ENCODE data around the gene SLC15A3. TPM values are rescaled to one million over a fixed set of nuclear protein-coding genes. Genes with fewer than 3 reads are reported as not detected.

Gene SLC15A3
- total RNA-seq, 1 experiment from 2014 or later = 8.7 TPM

DNA sequence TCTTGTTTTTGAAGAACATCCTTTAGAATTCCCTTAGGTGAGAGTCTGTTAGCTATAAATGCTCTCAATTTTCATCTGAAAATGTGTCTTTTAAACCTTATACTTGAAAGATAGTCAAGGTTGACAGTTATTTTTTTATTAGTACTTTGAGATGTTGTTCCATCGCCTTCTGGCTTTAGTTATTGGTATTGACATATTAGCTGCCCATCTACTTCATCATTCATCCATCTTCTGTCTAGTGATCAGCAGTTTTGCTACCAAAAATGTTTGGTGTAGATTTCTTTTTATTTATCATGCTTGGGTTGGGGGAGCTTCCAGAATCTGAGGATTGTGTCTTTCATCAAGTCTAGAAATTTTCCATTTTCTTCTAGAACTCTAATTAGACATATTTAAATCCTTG lies 16.2 kb upstream of the SLC15A3 start:
- in situ Hi-C loops (cut with HindIII; ENCODE audit: low pct_unique_long_range_greater_than_20kb, low sequenced_read_pairs) = no loop called here
- Histone ChIP-seq H3K27ac (ENCODE audit: low read length) (no peak overlapping the region), H3K4me1 (ENCODE audit: control insufficient read depth, insufficient read depth, low read length) (no peaks in the 10 kb centered on the region), H3K27me3 (ENCODE audit: control insufficient read depth, insufficient read depth, low read length) (no peaks in the 10 kb centered on the region), H3K36me3 (ENCODE audit: control insufficient read depth, insufficient read depth, low read length) (no peaks in the 10 kb centered on the region), H3K4me3 (ENCODE audit: low read depth in 2 of 2, low read length in 2 of 2) (no peak overlapping the region), H3K9me3 (ENCODE audit: control insufficient read depth, insufficient read depth, low read depth, low read length) (no peaks in the 10 kb centered on the region)
- ChIA-PET CTCF (no interaction called here), POLR2A (no interaction called here)
- BruUV-seq (replicated peaks) = no TSS peak
- intact Hi-C loops (cut with micrococcal nuclease; ENCODE audit: unreplicated experiment) = no loop called here
- ATAC-seq (no peak), DNase-seq (ENCODE audit: low read depth, low spot score) (no peak)
- TF ChIP-seq SIN3A (IDR thresholded peaks at IDR 0.05; ENCODE audit: borderline replicate concordance, insufficient read depth, low read depth, low read length) (no peak), POLR2AphosphoS5 (IDR thresholded peaks at IDR 0.05; ENCODE audit: low read depth, low read length) (no peak), TCF7L2 (IDR thresholded peaks at IDR 0.05; ENCODE audit: low read depth, low read length) (no peak), CTCF (IDR thresholded peaks at IDR 0.05) (no peak)
- TF ChIP-seq, protein P1, sequence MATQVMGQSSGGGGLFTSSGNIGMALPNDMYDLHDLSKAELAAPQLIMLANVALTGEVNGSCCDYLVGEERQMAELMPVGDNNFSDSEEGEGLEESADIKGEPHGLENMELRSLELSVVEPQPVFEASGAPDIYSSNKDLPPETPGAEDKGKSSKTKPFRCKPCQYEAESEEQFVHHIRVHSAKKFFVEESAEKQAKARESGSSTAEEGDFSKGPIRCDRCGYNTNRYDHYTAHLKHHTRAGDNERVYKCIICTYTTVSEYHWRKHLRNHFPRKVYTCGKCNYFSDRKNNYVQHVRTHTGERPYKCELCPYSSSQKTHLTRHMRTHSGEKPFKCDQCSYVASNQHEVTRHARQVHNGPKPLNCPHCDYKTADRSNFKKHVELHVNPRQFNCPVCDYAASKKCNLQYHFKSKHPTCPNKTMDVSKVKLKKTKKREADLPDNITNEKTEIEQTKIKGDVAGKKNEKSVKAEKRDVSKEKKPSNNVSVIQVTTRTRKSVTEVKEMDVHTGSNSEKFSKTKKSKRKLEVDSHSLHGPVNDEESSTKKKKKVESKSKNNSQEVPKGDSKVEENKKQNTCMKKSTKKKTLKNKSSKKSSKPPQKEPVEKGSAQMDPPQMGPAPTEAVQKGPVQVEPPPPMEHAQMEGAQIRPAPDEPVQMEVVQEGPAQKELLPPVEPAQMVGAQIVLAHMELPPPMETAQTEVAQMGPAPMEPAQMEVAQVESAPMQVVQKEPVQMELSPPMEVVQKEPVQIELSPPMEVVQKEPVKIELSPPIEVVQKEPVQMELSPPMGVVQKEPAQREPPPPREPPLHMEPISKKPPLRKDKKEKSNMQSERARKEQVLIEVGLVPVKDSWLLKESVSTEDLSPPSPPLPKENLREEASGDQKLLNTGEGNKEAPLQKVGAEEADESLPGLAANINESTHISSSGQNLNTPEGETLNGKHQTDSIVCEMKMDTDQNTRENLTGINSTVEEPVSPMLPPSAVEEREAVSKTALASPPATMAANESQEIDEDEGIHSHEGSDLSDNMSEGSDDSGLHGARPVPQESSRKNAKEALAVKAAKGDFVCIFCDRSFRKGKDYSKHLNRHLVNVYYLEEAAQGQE (IDR thresholded peaks at IDR 0.05; ENCODE audit: insufficient read depth in 1 of 2, low read depth in 2 of 2, low read length in 1 of 2) = no peak

- TF ChIP-seq TCF7L2 (IDR thresholded peaks at IDR 0.05; ENCODE audit: low read depth, low read length) (no peak), POLR2AphosphoS5 (IDR thresholded peaks at IDR 0.05; ENCODE audit: low read depth, low read length) (no peak), SIN3A (IDR thresholded peaks at IDR 0.05; ENCODE audit: borderline replicate concordance, insufficient read depth, low read depth, low read length) (no peak), CTCF (IDR thresholded peaks at IDR 0.05) (no peak)
- TF ChIP-seq, protein P1 (IDR thresholded peaks at IDR 0.05; ENCODE audit: insufficient read depth in 1 of 2, low read depth in 2 of 2, low read length in 1 of 2) = no peak
- in situ Hi-C loops (cut with HindIII; ENCODE audit: low pct_unique_long_range_greater_than_20kb, low sequenced_read_pairs) (no loop called here), intact Hi-C loops (cut with micrococcal nuclease; ENCODE audit: unreplicated experiment) (no loop called here)
- no peak for DNase-seq (ENCODE audit: low read depth, low spot score)
- H3K36me3 ChIP-seq (ENCODE audit: control insufficient read depth, insufficient read depth, low read length) = no peaks in the 10 kb centered on the region
- CTCF ChIA-PET = no interaction called here
- POLR2A ChIA-PET = no interaction called here
- no peak for ATAC-seq
- no peak overlapping the region for H3K4me3 ChIP-seq (ENCODE audit: low read depth in 2 of 2, low read length in 2 of 2)
- H3K27ac ChIP-seq (ENCODE audit: low read length) = no peak overlapping the region
- H3K27me3 ChIP-seq (ENCODE audit: control insufficient read depth, insufficient read depth, low read length) = peaks cover 4% of the 10 kb centered on the region; the same call in 1 of the 2 replicates
- no peaks in the 10 kb centered on the region for H3K9me3 ChIP-seq (ENCODE audit: control insufficient read depth, insufficient read depth, low read depth, low read length)
- H3K4me1 ChIP-seq (ENCODE audit: control insufficient read depth, insufficient read depth, low read length) = no peaks in the 10 kb centered on the region
- BruUV-seq (replicated peaks) = no TSS peak
These were observed 14.9 kb upstream of the SLC15A3 start for GRCh38 chr11:60966890-60967289.

All from Panc1 (cell line).